Neural crest cell (in vitro differentiated cells): ENCODE data around the gene GRK5. TPM values are rescaled to one million over a fixed set of nuclear protein-coding genes. Genes with fewer than 3 reads are reported as not detected.
"Not testable (repeated sequence)": the region's sequence is repeated elsewhere in the genome, so short reads cannot be mapped to it uniquely, and the experiment has no call there.

Source experiments
- DNase-seq: peaks from one replicate; pipeline ENCODE4 v3.0.0; 2021; ENCODE audit warnings: low read depth, mixed read lengths, low spot score
- H3K27ac Mint-ChIP-seq: one replicate; pipeline ENCODE4 v1.8.0; 2021; ENCODE audit warnings: mild to moderate bottlenecking, mixed read lengths; ENCODE audit not compliant: unreplicated experiment
- H3K27me3 Mint-ChIP-seq: 2 replicates; pipeline ENCODE4 v1.8.0; 2021; ENCODE audit warnings: low read depth, mild to moderate bottlenecking, mixed read lengths
- H3K36me3 Mint-ChIP-seq: 2 replicates; pipeline ENCODE4 v1.8.0; 2021; ENCODE audit warnings: low read depth, mild to moderate bottlenecking, mixed read lengths
- H3K4me1 Mint-ChIP-seq: 2 replicates; pipeline ENCODE4 v1.8.0; 2021; ENCODE audit warnings: mixed read lengths
- H3K4me3 Mint-ChIP-seq: one replicate; pipeline ENCODE4 v1.8.0; 2021; ENCODE audit warnings: mild to moderate bottlenecking, mixed read lengths
- H3K9me3 Mint-ChIP-seq: 2 replicates; pipeline ENCODE4 v1.8.0; 2021; ENCODE audit warnings: mixed read lengths
- total RNA-seq: library from RNA; stranded (reverse); gene quantifications from 2 replicates; pipeline ENCODE4 v1.2.1, GENCODE V29; 2021
- TF ChIP-seq, protein P1 (sequence below): fragments of 200-600 bp; sonication (generic); conservative IDR thresholded peaks from 2 replicates; pipeline ENCODE4 v1.5.0; 2021; ENCODE audit warnings: antibody characterized with exemption, mild to moderate bottlenecking

Gene GRK5
- total RNA-seq, 1 donor from 2014 or later = 13.5 TPM

DNA sequence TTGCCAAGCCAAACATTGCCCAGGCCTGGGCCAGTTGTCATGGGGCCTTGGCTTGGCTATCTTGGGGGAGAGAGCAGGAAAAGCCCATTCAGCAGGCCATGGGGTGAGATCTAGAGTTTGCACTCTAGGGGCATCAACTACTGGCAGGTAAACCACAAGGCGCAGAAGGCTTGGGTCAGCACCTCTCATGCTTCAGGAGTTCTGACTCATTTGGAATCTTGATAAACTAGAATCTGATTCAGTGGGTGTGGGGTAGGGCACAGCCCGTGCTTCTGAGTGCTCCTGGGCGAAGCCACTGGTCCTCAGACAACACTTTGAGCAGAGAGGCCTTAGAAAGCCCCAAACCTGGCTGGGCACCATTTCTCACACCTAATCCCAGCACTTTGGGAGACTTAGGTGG, 254.0 kb downstream of the GRK5 start:
- peaks cover 3% of the 10 kb centered on the region for H3K36me3 Mint-ChIP-seq
- no peak overlapping the region for H3K4me3 Mint-ChIP-seq
- peaks cover 8% of the 10 kb centered on the region for H3K27me3 Mint-ChIP-seq
- no peaks in the 10 kb centered on the region for H3K4me1 Mint-ChIP-seq
- H3K27ac Mint-ChIP-seq = no peak overlapping the region
- DNase-seq = no peak
- TF ChIP-seq, protein P1, sequence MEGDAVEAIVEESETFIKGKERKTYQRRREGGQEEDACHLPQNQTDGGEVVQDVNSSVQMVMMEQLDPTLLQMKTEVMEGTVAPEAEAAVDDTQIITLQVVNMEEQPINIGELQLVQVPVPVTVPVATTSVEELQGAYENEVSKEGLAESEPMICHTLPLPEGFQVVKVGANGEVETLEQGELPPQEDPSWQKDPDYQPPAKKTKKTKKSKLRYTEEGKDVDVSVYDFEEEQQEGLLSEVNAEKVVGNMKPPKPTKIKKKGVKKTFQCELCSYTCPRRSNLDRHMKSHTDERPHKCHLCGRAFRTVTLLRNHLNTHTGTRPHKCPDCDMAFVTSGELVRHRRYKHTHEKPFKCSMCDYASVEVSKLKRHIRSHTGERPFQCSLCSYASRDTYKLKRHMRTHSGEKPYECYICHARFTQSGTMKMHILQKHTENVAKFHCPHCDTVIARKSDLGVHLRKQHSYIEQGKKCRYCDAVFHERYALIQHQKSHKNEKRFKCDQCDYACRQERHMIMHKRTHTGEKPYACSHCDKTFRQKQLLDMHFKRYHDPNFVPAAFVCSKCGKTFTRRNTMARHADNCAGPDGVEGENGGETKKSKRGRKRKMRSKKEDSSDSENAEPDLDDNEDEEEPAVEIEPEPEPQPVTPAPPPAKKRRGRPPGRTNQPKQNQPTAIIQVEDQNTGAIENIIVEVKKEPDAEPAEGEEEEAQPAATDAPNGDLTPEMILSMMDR = no peak
- H3K9me3 Mint-ChIP-seq = peaks cover 5% of the 10 kb centered on the region

DNA sequence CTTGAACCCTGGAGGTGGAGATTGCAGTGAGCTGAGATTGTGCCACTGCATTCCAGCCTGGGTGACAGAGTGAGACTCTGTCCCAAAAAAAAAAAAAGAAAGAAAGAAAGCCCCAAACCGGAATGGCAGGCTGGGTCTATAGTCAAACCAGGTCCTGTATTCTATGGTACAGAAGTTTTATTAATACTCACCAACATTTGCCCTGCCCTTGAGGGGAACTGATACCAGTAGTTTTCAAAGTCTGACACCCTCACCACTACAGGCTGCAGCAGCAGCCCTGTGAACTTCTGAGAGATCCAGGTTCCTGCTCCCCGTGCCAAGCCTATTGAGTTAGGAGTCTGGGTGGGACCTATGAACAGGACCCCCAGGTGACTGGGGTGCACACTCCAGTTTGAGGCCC, 254.6 kb downstream of the GRK5 start:
- H3K27ac Mint-ChIP-seq = no peak overlapping the region
- peaks cover 5% of the 10 kb centered on the region for H3K9me3 Mint-ChIP-seq
- H3K4me3 Mint-ChIP-seq = no peak overlapping the region
- TF ChIP-seq, protein P1 = no peak
- H3K27me3 Mint-ChIP-seq = peaks cover 8% of the 10 kb centered on the region
- no peak for DNase-seq
- peaks cover 3% of the 10 kb centered on the region for H3K36me3 Mint-ChIP-seq
- no peaks in the 10 kb centered on the region for H3K4me1 Mint-ChIP-seq

DNA sequence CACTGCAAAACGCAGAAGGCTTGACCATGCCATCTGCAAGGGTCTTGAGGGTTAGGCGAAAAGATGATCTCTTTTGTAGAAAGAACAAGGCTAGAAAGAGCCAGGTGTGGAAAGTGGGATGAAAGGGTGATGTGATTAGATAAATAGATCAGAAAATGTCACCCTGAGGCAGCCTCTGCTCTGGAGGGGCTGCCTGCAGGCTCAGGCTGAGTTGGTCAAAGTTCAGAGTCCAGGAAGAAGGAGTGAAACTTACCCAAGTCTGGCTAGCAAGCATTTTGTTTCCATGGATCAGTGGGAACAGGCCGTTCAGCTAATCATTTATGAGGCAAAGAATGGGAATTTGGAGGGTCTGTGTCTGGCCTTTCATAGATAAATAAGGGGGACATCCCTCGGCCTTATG, 255.4 kb downstream of the GRK5 start:
- Mint-ChIP-seq H3K36me3 (peaks cover 3% of the 10 kb centered on the region), H3K9me3 (peaks cover 5% of the 10 kb centered on the region), H3K27me3 (peaks cover 8% of the 10 kb centered on the region), H3K4me1 (no peaks in the 10 kb centered on the region), H3K4me3 (no peak overlapping the region), H3K27ac (no peak overlapping the region)
- TF ChIP-seq, protein P1 = no peak
- DNase-seq = no peak

DNA sequence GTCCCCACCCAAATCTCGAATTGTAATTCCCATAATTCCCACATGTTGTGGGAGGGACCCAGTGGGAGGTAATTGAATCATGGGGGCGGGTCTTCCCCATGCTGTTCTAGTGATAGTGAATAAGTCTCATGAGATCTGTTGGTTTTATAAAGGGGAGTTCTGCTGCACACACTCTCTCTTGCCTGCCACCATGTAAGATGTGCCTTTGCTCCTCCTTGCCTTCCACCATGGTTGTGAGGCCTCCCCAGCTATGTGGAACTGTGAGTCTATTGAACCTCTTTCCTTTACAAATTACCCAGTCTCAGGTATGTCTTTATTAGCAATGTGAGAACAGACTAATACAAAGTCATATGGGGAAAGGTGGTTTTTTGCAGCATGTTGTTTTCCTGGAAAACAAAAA, 255.8 kb downstream of the GRK5 start:
- H3K4me1 Mint-ChIP-seq, H3K9me3 Mint-ChIP-seq, H3K4me3 Mint-ChIP-seq, DNase-seq, H3K27ac Mint-ChIP-seq, H3K36me3 Mint-ChIP-seq, H3K27me3 Mint-ChIP-seq: not testable (repeated sequence)

DNA sequence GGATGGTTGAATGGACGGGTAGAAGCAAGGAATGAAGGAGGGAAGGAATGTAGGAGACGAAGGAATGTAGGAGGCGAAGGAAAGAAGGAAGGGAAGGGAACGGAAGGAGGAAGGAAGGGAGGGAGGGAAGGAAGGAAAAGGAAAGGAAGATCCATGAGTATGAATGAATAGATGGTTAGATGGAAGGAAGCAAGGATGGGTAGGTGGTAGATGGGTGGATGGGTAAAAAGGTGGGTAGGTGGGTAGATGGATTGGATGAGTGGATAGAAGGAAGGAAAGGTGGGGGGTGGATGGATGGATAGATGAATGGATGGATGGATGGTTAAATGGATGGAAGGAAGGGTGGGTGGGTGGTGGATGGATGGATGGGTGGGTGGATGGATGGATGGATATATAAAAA, 257.7 kb downstream of the GRK5 start:
- no peaks in the 10 kb centered on the region for H3K4me1 Mint-ChIP-seq
- H3K4me3 Mint-ChIP-seq = no peak overlapping the region
- H3K9me3 Mint-ChIP-seq = peaks cover 5% of the 10 kb centered on the region
- TF ChIP-seq, protein P1 = no peak
- no peak for DNase-seq
- H3K36me3 Mint-ChIP-seq = peaks cover 3% of the 10 kb centered on the region
- no peak overlapping the region for H3K27ac Mint-ChIP-seq
- peaks cover 12% of the 10 kb centered on the region for H3K27me3 Mint-ChIP-seq

DNA sequence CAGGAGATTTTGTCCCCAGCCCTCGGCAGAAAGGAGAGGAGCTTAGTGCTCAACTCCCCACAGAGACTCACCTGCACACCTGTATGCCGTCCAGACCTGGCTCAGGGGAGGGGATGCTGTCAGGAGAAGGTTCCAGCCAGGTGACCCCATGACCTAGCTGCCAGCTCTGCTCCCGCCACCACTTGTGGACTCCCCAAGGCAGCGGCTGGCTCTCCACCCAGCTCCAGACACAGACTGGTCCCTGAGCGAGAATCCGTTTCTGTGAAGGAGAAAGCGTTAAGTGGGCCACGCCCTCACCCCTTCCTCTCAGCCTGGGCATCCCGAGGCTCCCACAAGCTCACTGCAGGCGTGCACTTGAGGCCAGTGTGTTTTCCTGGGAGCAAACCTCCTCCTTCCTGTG, 258.7 kb downstream of the GRK5 start:
- TF ChIP-seq, protein P1 = no peak
- peaks cover 20% of the 10 kb centered on the region for H3K27me3 Mint-ChIP-seq
- no peak for DNase-seq

More for the DNA sequence above, 258.7 kb downstream of the GRK5 start:
- H3K4me3 Mint-ChIP-seq = no peak overlapping the region
- peaks cover 5% of the 10 kb centered on the region for H3K9me3 Mint-ChIP-seq
- H3K36me3 Mint-ChIP-seq = peaks cover 3% of the 10 kb centered on the region
- H3K4me1 Mint-ChIP-seq = no peaks in the 10 kb centered on the region
- no peak overlapping the region for H3K27ac Mint-ChIP-seq
